Endometrial microvascular endothelial cells (primary cell): ENCODE results near the gene CTNNA3. TPM values are rescaled to one million over a fixed set of nuclear protein-coding genes. Genes with fewer than 3 reads are reported as not detected.

ENCODE experiments used
- in situ Hi-C: cut with HindIII; loops from 2 replicates; pipeline ENCODE4 v1.10.0; 2017; ENCODE audit warnings: low sequenced_read_pairs, low pct_unique_long_range_greater_than_20kb; ENCODE audit errors: inconsistent ontology term
- total RNA-seq: library from RNA; depleted of rRNA; stranded (reverse); fragments of >200 nt; gene quantifications from one replicate; pipeline ENCODE4 v1.2.3, GENCODE V29; 2015; ENCODE audit errors: inconsistent ontology term

Gene CTNNA3
- total RNA-seq, 1 donor from 2014 or later = not detected

DNA sequence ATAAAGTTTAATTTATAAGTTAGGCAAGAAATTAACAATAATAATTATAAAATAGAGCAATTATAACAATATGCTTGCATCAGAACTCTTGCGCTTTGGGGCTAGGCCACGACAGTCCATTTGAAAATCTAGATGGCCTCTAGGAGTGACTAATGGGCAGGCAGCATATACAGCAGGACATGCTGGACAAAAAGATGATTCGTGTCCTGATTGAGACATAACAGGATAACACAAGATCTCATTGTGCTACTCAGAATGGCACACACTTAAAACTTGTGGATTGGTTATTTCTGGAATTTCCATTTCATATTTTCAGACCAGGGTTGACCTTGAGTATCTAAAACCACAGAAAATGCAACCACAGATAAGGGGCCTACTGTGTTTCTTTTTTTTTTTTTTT lies 27.5 kb downstream of the CTNNA3 start:
- in situ Hi-C loops = no loop called here

DNA sequence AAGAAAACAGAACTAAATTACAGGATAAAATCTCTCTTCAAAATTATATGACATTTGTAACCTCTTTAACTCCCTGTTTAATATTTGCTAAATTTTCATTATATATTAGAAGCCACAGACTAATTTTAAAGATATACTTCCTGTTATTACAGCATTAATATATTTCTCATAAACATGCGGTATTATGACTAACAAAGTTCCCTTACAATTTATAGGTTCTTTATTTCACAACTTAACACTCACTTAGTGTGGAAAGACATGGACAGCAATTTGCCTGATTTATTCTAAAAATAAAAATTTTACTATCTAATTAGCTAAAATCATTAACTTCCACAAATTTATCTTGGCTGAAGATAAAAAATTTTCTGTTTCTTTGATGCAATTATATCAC lies 29.0 kb downstream of the CTNNA3 start:
- in situ Hi-C loops = no loop called here

DNA sequence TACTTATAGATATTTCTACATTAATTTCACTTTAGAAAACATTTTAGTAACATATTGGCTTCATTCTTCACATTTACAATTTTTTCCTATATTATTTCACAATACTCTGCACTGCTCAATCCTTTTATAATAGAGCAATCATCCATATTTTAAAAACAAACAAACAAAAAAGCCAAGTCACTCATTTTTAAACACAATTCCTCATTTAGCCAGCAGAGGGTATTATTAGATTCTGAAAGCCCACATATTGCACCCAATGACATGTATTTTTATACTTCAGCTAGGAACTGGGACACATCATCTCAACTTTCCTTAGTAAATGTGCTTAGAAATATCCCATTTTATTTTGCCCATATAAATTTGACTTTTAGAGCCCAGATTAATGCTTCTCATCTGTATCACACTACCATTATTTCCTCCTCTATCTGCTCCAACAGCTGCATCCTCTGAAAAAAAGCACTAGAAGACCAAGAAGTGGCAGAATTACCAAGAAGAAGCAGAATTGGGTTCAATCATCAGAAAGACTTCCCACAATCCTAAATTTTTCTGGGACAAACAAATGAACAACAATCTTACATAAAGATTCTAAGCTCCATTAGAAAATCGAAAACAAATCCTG lies 29.5 kb downstream of the CTNNA3 start:
- in situ Hi-C loops = no loop called here

DNA sequence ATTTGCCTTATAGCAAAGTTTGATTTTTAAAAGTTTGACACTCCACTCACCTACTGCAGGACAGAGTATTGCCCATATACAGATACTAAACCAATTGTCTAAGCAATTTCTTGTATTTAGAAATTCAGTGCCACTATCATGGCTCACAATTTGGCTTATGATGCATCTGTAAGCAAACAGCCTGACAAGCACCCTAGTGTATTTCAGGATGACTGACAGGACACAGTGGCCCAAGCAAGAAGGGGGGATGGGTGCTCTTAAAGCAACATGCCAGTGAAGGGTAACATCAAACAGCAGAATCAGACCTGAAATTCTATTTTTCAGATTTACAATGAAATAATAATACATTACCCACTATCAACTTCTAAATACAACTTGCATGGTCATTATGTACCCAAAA lies 30.5 kb downstream of the CTNNA3 start:
- in situ Hi-C loops = no loop called here

DNA sequence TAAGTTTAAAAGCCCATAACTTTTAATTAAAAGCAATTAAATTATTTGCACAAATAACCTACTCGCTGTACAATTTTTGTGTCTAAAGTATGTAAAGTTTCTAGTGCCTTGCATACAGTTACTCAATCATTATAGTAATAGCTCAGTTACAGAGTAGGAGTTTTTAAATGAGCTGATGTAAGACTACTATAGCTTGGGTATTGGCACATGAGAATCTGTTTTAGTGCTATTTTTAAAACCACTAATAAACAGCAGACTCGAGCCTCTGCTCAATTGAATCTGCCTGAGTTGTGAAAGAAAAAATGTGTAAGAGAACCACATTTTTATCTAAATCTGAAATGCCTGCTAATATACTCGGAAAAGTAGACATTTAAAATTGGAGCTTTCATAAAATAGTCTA lies 31.1 kb downstream of the CTNNA3 start:
- in situ Hi-C loops = no loop called here

DNA sequence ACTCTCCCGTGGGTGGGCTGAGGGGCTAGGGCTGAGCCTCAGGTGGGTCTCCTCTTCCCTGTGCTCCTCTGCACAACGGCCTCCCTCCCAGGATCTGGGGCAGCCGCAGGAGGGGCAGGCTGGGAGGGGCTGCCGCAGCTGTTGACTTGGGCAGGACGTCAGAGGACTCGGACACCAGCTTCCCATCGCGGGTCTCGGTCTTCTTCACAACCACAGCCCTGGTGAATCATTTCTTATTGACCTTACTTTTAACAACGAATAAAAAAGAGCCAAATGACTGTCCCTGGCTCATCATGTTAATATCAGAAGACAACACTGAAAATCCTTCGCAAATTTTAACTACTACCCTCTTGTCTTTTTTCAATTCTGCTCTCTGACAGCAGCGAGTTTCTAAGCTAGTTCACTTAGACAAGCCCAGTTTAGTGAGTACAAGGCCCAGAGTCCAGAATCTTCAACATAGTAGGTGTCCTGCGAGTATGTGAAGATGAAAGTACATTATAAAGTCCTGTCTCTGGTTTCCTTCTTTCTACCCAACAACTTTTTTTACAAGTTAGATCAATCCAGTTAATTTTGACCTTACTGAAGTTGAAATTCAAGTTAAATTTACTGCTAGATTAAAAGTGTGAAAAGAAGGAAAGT lies 32.4 kb downstream of the CTNNA3 start:
- in situ Hi-C loops = no loop called here

DNA sequence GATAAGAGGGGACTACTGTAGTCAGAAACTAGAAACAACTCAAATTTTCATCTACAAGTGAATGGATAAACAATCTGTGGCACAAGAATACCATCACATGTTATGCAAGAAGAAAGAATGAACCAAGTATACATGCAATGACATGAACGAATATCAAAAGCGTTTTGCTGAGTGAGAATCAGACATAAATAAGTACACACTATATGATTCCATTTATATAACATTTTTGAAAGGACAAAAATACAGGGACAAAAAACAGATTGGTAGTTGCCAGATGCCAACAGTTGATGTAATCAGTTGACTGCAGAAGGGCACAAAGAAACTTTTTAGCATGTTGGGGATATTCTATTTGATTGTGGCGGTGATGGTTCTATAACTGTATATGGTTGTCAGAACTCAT lies 33.6 kb downstream of the CTNNA3 start:
- in situ Hi-C loops = no loop called here

DNA sequence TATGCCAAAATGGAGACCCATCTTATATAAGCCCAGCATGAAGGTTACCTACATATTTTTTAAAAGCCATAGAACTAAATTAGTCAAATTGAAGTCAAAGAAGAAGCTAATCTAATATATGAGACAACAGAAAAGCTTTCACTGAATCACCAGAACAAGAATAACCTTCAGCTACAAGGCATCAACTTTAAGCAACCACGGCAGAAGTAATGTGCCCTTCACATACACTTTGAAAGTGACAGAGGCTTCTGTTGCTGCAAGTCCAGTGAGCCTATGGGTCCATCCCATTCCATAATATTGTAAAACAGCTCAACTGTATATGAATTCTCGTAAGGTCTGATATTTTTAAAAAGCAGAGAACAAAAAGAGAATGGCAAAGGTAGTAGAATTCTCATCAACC lies 36.5 kb downstream of the CTNNA3 start:
- in situ Hi-C loops = no loop called here

DNA sequence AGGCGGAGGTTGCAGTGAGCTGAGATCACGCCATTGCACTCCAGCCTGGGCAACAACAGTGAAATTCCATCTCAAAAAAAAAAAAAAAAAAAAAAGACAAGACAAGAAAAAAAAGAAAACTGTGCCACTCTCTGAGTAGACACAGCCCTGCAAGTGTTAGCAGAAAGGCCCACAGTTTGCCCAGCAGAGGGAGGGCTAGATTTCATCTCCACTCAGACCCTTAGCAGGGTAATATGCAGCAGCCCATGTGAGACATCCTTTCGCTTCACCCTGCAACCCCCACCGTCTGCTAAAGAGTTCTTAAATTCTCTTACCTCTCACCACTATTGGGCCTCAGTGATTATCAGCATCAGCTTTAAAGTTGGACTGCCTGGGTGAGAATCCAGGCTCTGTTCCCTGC lies 38.2 kb downstream of the CTNNA3 start:
- in situ Hi-C loops = no loop called here

DNA sequence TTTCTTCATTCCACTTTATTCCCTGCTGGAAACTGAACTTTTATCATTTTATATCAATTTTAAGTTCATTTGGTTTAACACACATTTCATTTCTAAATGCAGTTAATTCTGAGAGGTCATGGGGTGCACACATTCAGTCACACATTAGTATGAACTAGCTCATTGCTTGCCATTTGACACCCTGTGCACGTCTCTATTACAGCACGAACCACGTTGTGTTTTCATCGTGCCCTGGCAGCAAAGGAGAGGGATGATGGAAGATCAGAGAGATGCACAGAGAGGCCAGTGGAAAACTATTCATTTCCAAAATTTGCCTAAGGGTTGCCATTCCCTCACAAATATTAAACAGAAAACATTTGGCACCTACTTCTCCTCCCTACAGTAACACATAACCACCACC lies 45.4 kb downstream of the CTNNA3 start:
- in situ Hi-C loops = no loop called here

DNA sequence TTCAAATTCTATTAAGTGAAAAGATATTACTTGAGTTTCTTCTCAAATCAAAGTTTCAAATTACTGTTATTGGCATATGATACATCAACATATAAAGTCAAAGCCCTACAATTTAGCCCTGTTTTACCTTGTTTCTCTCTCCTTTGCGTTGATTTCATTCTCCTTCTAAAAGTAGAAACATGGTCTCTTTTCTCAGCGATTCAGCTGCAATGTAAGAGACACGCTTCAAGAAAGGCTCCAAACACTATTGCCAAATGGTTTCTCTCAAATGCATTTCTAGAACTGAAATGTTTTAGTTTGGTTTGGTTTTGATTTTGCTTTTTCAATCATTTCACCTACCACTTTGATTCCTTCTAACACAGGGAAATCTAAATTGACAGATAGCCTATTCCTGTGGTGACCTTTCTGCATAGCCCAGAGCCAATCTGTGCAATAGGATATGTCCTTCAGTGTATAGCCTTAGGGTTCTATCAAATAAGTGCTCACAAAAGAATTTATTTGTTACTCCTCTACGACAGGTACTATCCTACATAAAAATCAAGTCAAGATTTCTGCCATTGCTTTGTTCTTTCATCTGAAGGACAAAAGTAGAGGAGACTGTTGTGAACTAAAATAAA lies 47.3 kb downstream of the CTNNA3 start:
- in situ Hi-C loops = no loop called here

DNA sequence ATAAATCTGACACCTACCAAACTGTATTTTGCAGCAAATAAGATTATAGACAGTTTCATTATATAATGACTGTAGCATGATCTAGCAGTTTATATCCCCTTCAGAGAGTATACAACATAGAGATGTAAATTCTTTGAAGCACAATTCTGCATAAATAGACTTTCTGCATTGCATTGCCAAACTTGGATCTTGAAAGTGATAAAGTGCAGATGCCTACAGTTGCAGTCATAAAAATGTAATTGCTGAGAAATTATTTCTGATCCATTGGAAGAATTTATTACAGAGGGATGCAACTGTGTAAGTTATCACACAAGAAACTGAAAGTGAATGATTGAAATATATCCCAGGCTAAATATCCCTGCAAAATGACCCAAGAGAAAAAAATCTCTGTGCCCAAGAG lies 65.1 kb downstream of the CTNNA3 start:
- in situ Hi-C loops = no loop called here

DNA sequence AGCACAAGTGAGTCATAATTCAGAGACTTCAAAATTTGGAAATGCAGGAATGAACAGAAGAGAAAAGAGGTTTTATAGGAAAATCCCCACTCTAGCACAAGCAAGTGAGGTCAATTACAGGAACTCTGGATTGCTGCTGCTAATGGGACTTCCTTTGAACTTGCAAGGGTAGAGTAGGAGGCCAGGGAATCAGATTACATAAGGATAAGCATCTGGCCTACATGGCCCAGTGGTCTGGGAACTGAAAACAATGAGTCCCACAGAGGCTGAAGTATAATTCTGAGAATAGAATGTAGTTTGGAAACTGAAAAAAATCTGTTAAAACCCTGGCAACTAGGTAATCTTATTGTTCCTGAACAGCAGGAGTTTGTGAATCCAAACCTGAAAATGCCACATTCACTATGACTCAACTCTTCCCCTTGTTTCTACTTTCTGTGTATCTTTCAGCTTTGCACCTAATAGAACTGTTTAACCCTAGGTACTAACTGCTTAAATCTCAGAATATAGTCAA lies 66.5 kb downstream of the CTNNA3 start:
- in situ Hi-C loops = no loop called here

DNA sequence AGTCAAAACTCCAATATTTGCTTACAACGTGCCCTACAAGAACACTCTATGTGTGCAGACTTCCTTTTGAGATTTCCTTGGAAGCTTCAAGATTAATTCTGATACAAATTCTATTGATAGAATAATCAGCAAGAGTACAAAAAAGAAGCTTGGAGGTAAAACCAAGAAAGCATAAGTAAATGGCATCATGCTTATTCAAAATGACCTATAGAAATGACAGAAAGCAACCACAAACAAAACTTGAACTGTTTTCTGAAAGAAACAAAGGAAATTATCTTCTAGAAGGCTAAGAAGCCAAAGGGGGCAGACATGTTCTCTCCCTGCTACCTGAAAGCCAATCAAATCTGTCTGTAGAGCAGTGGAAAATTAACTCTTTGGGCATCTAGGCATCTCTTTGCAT lies 73.0 kb downstream of the CTNNA3 start:
- in situ Hi-C loops = no loop called here

DNA sequence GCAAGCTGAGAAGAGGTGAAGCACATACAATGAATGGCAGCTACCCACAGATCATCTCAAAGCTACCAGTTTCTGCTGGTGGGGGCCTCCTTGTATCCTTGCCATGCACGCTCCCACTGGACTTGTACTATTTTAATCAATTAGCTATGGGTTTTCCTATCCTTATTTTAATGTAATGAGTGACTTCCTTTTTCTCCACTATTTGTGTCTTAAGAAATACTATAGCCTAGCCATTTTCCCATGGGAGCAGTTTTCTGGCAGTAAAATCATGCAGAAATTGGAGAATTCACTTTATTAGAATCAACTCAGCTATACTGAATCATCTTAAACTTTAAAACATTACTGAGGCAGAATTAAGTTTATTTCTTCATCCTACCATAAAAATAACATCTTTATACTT lies 73.5 kb downstream of the CTNNA3 start:
- in situ Hi-C loops = no loop called here

DNA sequence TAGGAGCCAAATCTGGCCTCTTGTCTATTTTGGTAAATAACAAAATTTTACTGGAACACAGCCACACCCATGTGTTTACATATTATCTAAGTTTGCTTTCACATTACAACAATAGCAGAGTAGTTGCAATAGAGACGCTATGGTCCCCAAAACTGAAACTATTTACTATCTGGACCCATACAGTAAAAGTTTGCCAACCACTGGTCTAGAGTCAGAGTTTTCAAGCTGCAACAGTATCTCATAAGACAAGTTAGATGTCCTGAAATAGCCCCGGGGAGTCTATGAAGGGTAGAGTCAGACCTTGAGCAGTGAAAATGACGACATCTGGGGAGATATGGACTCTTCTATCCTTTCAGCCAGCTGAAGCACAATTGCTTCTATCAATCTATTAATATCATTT lies 74.2 kb downstream of the CTNNA3 start:
- in situ Hi-C loops = no loop called here

DNA sequence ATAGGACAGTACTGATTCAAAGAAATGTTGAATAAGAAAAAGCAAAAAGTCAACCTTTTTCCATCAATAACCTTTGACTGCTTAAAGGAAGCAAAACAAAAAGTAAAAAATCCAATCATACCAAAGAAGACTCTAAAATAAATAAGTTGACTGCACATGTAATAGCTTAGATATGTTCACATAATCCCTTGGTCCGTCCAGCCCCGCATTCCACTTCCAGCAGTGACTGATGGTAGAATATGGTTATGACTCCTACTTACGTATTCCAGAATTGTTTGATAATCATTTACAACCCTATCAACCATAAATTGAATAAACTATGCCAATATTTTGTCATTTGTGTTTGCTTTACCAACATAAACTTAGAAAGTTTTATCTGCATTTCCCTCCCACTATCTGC lies 77.9 kb downstream of the CTNNA3 start:
- in situ Hi-C loops = no loop called here

DNA sequence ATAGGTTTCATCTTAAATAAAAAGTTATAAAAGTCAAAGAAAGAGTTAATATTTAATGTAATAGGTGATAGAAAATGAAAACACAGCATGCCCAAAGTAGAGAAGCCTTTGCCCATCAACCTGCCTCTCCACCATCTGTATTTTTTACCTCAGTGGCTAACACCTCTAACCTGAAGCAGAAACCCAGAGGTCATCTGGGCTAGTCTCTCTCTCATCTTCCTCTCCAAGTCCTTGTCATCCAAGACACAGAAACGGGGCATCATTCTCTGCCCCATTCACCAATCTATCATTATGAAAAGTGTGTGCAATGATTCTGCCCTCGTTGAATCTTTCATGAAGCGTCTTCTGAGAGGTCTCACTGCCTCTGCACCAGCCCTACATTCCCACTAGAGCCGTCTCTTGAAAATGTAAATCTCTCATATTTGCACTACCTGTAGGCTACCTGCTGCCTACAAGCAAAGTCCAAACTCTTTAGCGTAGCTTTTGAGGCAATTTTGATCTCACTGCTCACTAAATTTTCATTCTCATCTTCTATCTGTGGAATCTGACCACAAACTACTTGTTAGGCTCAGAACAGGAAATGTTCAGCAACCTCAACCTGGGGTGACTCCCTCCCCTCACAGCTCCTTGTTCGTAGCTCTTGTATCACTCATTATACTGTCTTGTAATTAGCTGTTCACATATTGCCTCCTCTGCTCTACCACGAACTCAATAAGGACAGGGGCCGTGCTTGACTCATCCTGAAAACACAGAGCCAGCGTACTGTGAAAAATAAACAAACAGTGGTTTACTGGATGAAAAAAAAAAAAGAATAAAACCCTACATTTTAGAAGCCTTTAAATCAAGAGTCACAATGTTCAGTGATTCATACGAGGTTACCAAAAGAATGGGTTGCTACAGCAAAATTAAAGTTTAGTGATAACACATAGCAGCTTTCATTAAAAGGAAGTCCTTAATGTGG lies 83.1 kb downstream of the CTNNA3 start:
- in situ Hi-C loops = no loop called here

DNA sequence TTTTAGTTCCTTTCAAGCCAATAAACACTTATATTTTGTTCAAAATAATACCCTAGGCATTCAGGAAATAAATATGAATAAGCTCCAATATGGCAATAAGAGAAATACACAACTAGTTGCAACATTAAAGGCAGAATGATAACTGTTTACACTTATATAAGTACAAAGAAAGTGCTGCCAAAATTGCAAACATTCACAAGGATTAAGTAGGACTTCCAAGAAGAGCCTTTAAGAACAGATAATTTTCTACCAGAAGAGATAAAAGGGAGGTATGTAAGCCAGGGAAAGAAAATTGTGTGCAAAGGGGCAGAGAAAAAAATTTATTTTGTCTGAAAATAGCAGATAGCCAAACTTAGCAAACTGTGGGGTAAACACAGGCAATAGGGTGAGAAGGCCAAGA lies 83.8 kb downstream of the CTNNA3 start:
- in situ Hi-C loops = no loop called here
